AG20443 (cell line): ENCODE measurements around the gene CTNNA1.
"Not testable (repeated sequence)": the region's sequence is repeated elsewhere in the genome, so short reads cannot be mapped to it uniquely, and the experiment has no call there.

Source experiments
- DNase-seq: peaks from one replicate; pipeline ENCODE4 v3.0.0; 2012; ENCODE audit warnings: low spot score, mixed read lengths

Gene CTNNA1

DNA sequence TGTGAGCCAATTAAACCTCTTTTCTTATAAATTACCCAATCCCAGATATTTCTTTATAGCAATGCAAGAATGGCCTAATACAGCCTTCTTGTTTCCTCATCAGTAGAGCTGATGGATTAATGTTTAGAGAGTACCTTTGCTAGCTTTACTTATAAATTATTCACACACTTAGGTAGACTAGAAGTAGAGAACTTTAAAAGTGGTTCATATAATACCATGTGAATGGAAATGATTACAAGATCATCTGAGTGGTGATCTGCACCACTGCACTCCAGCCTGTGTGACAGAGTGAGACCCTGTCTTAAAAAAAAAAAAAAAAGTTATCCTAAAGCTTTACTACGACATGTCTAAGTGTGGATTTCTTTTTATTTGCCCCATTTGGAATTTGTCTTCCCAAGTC, 145.1 kb downstream of the CTNNA1 start:
- no peak for DNase-seq

DNA sequence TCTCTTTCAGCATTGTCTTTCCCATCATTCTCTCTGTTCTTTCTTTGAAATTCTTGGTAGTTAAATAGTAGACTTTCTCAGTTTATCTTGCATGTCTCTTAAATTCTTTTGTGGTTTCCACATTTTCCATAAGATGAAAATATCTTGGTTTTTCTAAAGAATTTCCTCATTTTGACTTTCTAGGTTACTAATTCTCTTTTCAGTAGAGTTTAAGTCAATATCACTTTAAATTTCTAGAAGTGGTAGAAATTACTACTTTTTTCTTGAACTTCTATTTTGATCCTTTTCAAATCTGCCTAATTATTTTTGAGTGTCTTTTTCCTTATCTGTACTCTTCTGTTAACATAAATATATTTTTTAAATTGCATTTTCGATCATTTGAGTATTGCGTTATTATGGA, 145.5 kb downstream of the CTNNA1 start:
- no peak for DNase-seq

DNA sequence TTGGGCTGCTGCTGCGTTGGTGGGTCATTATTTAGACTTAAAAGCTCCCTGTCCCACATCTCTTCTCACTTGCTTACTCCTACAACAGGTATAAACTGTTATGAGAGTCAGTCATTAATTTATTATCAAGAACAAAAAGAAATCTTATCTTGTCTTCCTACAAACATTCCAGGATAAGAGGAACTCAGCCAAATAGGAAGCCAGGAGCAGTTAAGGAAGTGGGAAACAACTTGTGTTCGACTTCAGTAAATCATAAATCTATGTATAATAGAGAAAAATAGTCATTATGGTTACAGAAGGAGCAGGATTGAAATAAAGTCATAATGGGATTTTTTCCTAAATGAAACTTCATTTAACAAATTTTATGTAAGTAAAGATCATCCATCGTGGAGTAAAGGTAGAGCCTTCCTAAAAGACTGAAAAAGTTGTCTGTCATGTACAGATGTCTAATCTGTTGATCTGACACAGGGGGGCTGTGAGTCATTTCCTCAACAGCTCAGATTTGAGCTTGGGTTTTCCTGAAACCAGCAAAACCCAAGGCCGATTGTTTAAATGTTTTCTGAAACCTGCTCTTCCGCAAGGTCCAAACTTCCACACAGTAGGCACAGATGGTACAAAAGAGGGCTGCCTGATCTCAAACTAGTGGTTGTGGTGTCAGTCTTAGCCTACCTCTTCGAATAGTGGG, 147.2 kb downstream of the CTNNA1 start:
- no peak for DNase-seq

DNA sequence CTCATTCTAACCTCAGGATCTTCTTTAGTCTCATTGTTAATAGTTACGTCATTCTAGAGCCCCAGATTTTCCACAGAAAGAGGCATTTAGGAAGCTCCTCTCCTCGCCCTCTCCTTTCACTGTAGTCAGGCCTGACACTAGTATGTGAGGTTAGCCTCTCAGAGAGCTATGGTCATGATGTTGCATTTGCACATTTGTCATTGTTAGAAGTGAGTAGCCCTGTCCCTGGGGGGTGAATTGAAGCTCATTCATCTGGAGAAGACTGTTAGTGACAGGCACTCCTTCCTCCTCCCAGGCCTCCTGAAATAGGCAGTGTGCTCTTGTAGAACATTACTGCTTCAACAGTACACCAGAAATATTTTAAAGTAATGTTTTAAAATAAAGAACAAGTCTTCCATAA, 148.5 kb downstream of the CTNNA1 start:
- DNase-seq, result no peak

DNA sequence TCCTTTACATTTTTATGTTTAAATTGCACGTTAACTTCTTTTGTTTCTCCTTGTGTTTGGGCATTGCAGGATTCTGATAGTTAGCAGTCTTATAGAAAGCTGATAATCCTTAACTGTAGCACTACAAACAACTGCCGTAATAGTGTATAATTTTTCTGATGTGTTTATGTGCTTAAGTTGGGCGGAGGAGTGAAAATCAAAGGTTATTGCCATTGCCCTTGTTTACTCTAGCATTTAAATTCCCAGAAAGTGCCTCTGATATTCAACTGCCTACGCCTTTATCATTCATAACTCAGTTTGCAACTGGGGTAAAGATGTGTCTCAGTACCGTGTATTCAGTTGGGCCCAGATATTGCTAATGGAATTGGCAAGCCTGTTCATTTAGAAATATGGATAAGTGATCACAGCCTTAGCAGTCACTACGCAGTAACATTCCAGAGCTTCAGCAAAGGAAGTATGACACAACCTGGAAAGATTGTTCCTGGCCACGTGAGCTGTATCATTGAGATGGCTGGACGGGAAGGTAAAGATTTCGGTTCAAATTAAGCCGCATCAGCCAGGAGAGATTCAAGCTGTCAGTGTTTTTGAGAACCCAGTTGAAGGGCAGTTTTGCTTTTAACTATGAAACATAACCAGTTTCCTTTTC, 150.0 kb downstream of the CTNNA1 start:
- DNase-seq, result peak; percentile 24

DNA sequence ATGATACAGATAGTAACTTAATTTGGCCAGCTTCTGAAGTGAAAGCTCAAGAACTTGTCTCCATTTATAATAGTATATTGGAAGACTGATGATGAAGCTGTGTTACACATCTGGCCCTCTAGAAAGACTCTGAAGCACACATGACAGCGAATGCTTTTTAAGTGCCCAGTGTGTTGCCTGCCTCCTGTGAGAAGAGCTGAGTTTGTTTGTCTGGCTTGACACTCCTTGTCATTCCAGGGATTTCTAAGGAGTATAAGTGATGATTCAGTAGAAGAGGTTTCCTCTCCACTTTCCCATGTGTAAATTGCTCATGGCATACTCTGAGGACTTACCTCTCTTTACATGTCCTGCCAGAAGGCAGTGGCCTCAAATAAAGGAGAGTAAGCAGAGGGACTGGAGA, 152.3 kb downstream of the CTNNA1 start:
- DNase-seq, result peak; percentile 45

DNA sequence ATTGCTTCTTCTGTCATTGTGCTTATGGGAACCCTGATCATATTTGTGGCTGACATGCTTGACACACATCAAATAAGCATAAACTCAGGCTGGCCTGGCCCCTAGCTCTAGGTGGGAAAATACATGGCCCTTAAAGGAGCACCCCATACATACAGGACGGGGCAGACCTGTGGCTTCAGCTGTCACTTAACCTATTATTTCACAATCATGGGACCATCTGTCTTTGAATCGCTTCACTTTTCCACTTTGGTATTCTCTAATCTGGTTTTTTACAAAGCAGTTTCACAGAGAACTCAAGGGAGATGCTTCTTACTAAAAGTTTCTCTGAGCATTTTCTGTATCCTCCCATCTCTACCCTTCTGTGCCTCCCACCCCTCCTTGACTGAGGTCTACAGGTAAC, 156.5 kb downstream of the CTNNA1 start:
- no peak for DNase-seq

DNA sequence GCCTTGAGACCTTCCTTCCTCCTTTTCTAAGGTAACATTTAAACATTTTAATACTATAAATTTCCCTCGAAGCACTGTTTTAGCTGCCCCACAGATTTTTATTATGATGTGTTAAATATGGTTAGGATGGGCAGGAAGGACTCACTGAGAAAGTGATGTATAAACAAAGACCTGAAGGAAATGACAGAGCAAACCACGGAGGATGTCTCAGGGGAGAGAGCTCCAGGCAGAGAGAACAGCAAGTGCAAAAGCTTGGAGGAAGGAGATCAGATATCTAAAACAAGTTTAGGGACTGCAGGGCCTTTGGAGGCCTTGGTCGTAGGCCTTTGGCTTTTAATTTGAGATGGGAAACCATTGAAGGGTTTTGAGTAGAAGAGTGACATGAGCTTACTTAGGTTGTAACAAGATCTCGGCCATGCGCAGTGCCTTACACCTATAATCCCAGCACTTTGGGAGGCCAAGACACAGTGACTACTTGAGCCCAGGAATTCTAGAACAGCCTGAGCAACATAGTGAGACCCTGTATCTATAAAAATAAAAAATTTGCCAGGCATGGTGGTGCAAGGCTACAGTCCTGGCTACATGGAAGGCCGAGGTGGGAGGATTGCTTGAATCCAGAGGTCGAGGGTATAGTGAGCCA, 157.4 kb downstream of the CTNNA1 start:
- DNase-seq, result no peak

DNA sequence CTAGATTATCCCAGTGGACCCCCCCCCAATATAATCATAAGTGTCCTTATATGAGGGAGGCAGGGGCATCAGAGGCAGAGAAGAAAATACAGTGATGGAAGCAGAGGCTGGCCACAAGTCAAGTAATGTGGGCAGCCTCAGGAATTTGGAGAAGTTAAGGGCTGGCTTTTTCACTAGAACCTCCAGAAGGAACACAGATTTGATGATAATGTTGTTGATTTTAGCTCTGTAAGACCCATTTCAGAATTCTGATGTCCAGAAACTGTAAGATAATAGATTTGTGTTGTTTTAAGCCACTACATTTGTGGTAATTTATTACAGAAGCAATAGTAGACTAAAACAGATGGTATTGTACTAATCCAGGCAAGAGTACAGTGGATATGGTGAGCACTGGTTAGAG, 158.2 kb downstream of the CTNNA1 start:
- DNase-seq, result peak; percentile 37

DNA sequence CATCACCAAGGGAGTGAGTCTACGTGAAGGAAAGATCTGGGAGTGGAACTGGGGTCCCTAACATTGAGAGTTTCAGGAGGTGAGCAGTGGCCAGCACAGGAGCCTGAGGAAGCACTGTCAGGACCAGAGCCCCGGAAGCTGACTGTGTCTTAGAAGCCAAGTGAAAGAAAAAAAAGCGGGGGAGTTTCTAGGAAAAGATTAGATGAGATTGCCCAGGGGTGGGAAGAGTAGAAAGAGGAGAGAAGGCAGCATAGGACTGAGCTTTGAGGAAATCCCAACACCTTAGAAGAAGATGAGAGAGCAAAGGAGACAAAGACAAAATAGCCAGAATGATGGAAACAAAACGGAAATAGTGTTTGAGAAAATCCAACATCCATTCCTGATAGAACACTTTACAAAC, 158.9 kb downstream of the CTNNA1 start:
- DNase-seq, result no peak

DNA sequence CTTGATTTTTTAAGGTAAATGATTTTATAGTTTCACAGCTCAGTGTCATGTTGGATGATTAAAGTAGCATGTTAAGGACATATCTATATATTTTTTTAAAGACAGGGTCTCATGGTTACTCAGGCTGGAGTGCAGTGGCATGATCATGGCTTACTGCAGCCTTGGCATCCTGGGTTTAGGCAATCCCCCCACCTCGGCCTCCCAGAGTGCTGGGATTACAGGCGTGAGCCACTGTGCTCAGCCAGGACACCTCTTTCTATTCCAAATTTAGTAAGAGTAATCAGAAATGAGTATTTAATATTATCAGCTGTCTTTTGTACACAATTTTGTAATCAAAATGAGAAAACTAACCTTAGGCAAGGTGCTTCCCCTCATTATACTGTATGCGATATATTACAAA, 160.5 kb downstream of the CTNNA1 start:
- DNase-seq, result no peak

DNA sequence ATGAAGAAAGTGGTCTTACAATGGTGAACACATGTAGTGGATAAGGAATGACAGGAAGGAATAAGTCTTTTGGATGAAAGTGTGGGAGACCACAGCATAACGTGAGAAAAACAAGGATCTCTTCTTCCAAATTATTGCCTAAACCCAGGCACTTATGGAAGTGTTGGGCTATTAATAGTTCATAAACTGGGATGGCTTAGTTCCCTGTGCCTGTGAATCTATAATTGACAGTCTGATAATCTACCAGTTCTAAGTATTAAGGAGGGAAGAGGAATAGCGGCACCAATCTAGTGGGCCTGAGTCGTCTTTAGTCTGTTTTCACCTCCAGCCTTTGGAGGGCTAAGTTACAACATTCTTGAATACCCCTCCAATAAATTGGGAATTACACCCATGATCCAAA, 161.1 kb downstream of the CTNNA1 start:
- DNase-seq, result no peak

DNA sequence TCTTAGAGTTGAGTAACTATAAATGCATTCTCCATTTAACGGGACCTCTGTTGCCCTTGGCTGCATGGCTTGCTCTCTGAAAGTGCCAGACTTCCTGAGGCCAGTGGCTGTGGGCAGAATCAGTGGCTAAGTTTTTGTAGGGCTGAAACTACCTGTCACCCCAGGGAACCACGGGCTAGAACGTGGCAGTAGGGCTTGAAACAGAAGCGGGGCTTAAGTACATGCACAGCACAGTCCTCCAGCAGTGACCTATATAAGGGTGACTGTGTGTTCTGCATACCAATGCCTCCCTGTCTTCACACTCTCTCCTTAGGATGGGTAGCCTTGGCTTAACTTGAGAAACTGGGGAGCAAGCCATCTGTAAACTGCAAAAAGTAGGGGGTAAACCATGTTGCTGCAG, 165.5 kb downstream of the CTNNA1 start:
- DNase-seq, result no peak

DNA sequence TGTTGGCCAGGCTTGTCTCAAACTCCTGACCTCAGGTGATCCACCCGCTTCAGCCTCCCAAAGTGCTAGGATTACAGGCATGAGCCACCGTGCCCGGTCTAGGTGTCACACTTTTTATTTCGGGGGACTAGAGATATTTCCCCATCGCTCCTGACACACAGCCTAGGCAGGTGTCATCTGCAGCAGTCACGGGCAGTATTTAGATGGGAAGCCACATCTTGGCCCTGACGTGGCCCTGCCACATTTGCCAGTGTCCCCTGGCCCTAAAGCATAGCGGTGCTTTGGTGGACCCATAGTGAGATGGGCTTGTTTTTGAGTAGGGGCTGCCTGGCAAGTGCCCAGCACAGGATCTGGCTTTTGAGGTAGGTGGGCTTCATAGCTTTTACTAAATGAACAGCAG, 167.0 kb downstream of the CTNNA1 start:
- no peak for DNase-seq

DNA sequence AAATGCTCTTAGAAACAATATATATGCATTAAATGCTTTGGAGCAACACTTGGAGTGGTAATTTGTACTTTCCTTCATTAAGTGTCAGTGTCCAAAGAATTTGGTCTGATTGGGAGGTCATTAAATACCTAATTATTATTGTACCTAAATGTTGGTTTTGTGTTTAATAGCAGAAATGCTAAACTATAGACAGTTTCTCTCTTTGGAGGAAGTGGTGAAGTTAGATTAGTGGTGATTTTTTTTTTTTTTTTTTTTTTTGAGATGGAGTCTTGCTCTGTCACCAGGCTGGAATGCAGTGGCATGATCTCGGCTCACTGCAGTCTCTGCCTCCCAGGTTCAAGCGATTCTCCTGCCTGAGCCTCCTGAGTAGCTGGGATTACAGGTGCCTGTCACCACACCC, 168.1 kb downstream of the CTNNA1 start:
- DNase-seq, result not testable (repeated sequence)

DNA sequence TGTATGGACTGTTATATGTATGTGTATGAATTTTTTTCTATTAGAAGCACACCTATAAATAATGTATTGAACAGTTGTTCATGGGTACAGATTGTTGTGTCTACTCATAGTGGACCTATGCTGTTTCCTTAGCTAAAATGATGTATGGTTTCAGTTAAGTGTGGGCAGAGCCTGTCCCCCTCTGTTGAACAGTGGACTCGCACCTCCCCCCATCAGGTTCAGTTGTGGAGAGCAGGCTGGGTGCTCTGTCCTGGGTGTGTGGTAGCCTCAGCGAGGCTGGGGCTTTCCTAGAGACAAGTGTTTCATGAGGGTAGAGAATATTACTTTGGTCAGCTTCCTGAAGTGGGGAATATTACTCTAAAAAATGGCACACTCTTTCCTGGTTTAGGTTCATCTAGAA, 169.3 kb downstream of the CTNNA1 start:
- DNase-seq, result no peak

DNA sequence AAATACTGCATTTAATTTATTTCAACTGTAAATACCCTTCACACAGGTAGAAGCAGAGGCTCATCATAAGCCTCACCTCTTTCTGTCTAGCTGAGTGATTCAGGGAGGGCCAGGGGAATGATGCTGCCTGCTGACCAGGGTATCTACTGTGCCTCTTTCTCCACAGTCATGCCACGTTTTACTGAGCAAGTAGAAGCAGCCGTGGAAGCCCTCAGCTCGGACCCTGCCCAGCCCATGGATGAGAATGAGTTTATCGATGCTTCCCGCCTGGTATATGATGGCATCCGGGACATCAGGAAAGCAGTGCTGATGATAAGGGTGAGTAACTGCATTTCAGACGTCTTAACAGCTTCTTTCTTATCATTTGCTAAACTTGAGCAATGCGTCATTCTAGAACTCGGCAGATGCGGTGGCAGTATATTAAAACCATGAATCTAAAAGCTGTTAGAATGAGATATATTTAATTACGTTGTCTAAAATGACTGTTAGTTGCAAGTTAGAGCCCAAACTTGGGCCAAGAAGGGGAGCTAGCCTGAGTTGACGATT, 171.9 kb downstream of the CTNNA1 start:
- no peak for DNase-seq

DNA sequence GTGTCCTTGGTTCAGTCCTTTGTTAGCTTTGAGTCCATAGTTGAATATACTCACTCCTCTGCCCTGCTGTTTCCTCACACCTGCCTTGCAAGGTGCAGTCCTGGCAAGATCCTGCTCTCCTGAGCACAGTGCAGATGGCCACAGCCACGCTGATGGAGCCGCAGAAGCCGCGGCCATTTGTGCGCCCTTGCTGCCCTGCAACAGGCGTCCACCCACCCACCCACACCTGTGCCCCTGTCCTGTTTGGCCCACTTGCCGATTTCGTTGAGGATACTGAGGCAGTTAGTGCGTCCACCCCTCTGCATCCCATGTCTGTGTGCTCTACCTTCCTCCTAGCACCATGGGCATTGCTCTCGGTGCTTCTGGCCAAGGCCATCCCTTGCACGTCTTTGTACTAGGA, 173.0 kb downstream of the CTNNA1 start:
- no peak for DNase-seq

DNA sequence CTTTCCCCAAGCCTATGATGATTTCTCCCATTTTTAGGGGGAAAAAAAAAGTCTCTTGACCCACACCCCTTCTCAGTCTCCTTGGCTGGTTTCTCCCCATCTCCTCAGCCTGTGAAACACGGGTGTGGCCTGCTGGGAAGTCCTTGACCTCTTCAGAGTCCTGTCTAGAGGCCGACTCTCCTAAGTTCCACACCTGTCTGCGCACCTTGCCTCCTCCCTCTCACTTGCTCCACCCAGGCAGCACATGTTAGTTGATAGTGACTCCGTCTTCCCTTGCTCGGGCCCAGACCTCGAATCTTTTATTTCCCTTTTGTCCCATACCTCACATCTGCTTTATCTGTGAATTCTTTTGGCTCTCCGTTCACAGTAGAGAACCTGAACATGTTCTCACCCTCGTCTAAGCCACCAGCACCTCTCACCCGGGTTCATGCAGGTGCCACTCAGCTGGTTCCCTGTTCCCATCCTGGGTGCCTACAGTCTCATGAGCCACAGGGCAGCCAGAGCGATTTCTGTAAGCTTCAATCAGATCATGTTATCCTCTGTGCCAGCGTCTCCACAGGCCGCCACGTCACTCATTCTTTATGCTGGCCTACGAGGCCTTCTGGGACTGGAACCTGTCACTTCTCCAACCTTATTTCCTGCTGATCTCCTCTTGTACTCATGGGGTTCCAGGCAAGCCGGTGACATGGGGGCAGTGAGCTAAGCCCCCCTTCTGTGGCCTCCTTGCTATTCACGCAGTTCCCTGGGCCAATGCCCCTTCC, 173.6 kb downstream of the CTNNA1 start:
- no peak for DNase-seq

DNA sequence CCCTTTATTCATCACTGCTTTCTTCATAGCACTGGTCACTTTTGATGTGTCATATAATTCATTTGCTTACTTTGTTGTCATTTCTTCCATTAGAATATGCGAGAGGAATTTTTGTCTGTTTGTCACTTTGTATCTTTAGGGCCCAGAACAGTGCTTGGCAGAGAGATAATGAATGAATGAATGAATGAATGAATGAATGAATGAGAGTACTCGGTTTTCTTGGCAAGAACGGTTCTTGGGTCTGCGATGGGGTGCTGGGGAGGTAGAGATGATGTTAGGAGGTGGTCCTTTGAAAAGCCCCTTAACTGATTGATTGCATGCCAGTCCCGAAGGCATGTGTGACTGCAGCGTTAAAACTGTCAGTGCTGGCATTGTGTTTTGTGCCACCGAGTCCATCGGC, 174.3 kb downstream of the CTNNA1 start:
- no peak for DNase-seq

DNA sequence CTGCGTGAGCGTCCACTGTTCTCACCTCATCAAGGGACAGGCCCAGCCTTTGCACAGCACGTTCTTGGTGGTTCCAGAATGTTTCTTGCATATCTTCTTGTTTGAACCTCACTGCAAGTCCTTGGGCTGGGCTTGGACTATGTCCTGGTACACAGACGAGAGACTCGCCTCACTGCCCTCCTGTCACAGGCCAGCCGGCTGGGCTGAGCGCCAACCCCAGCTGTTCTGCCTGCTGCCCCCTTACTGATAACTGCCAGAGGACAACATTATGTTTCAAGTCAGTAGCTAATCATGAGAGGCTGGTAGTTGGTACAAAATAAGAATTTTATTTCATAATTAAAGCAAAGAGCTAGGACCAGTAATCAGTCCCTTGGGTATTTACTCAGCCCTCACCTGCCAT, 174.8 kb downstream of the CTNNA1 start:
- no peak for DNase-seq

DNA sequence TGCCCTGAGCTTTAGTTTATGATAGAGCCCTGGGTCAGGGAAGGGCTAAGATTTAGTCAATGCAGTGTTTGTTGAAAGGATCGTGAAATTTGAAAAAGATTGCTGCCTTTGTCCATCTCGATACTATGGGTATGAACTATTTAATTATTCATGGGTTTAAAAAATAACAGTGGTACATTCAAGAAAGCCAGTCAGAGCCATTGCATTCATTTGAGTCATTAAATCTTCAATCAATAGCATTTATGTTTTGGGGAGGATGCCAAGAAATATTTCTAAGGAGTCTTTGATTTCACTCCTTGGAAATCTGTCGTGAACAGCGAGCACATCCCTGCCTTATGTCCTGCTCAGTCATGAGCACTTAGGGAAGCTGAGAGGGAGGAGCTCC, 176.3 kb downstream of the CTNNA1 start:
- no peak for DNase-seq
